ENCODE data around the gene GRIA1.
"Not testable (repeated sequence)": the region's sequence is repeated elsewhere in the genome, so short reads cannot be mapped to it uniquely, and the experiment has no call there.

Gene GRIA1

GRCh38 chr5:153791339-153791738, 300.9 kb downstream of the GRIA1 start:
- DNase-seq = no peak

- no peak for DNase-seq
These were observed 301.8 kb downstream of the GRIA1 start for GRCh38 chr5:153792305-153792704.

- DNase-seq = no peak
These were observed 303.2 kb downstream of the GRIA1 start for GRCh38 chr5:153793699-153794098.

- DNase-seq = no peak
These were observed 303.9 kb downstream of the GRIA1 start for GRCh38 chr5:153794327-153794726.

- DNase-seq = peak; percentile 6
These were observed 306.1 kb downstream of the GRIA1 start for GRCh38 chr5:153796527-153796926.

- DNase-seq = no peak
These were observed 307.0 kb downstream of the GRIA1 start for GRCh38 chr5:153797484-153797883.

- DNase-seq = no peak
These were observed 308.4 kb downstream of the GRIA1 start for GRCh38 chr5:153798830-153799229.

GRCh38 chr5:153799466-153799865, 309.0 kb downstream of the GRIA1 start:
- no peak for DNase-seq

- DNase-seq = no peak
These were observed 311.8 kb downstream of the GRIA1 start for GRCh38 chr5:153802050-153802821.

GRCh38 chr5:153807801-153808200, 317.3 kb downstream of the GRIA1 start:
- DNase-seq = no peak

- no peak for DNase-seq
These were observed 318.7 kb downstream of the GRIA1 start for GRCh38 chr5:153809166-153809565.

- DNase-seq = no peak
These were observed 323.4 kb downstream of the GRIA1 start for GRCh38 chr5:153813901-153814300.

GRCh38 chr5:153816870-153817269, 326.4 kb downstream of the GRIA1 start:
- DNase-seq = peak; percentile 49

- DNase-seq = peak; percentile 39
These were observed 328.2 kb downstream of the GRIA1 start for GRCh38 chr5:153818626-153819025.

- DNase-seq = no peak
These were observed 332.6 kb downstream of the GRIA1 start for GRCh38 chr5:153823036-153823435.

GRCh38 chr5:153824909-153825308, 334.4 kb downstream of the GRIA1 start:
- peak; percentile 27 for DNase-seq

- DNase-seq = peak; percentile 40
These were observed 336.9 kb downstream of the GRIA1 start for GRCh38 chr5:153827397-153827796.

GRCh38 chr5:153829510-153830065, 339.1 kb downstream of the GRIA1 start:
- no peak for DNase-seq

- DNase-seq = peak; percentile 43
These were observed 341.5 kb downstream of the GRIA1 start for GRCh38 chr5:153831973-153832372.

- no peak for DNase-seq
These were observed 345.5 kb downstream of the GRIA1 start for GRCh38 chr5:153835891-153836515.

- DNase-seq = peak; percentile 21
These were observed 359.0 kb downstream of the GRIA1 start for GRCh38 chr5:153849303-153850113.

- peak; percentile 17 for DNase-seq
These were observed 369.9 kb downstream of the GRIA1 start for GRCh38 chr5:153860195-153860886.

GRCh38 chr5:153862906-153863305, 372.4 kb downstream of the GRIA1 start:
- DNase-seq = not testable (repeated sequence)
